ENCODE results near the gene NLRP9. TPM values are rescaled to one million over a fixed set of nuclear protein-coding genes. Genes with fewer than 3 reads are reported as not detected.

NLRP9 gene
- total and polyA plus RNA-seq, 8 donors = not detected

- Histone ChIP-seq H3K9me3 (no peaks in the 10 kb centered on the region), H3K27ac (no peak overlapping the region), H3K4me3 (no peak overlapping the region), H3K4me1 (peaks cover 22 to 37% (median 33%) of the 10 kb centered on the region in 4 donors), H3K27me3 (no peaks in the 10 kb centered on the region), H3K36me3 (peaks cover 83 to 100% (median 100%) of the 10 kb centered on the region in 4 donors)
- intact Hi-C loops (cut with DNase I; ENCODE audit: low total_unique reads) = no loop called here
- no peak for DNase-seq
- TF ChIP-seq EP300 (IDR thresholded peaks at IDR 0.05) (no peak), POLR2AphosphoS5 (IDR thresholded peaks at IDR 0.05) (no peak), POLR2A (IDR thresholded peaks at IDR 0.05) (no peak)
- TF ChIP-seq, protein P1, sequence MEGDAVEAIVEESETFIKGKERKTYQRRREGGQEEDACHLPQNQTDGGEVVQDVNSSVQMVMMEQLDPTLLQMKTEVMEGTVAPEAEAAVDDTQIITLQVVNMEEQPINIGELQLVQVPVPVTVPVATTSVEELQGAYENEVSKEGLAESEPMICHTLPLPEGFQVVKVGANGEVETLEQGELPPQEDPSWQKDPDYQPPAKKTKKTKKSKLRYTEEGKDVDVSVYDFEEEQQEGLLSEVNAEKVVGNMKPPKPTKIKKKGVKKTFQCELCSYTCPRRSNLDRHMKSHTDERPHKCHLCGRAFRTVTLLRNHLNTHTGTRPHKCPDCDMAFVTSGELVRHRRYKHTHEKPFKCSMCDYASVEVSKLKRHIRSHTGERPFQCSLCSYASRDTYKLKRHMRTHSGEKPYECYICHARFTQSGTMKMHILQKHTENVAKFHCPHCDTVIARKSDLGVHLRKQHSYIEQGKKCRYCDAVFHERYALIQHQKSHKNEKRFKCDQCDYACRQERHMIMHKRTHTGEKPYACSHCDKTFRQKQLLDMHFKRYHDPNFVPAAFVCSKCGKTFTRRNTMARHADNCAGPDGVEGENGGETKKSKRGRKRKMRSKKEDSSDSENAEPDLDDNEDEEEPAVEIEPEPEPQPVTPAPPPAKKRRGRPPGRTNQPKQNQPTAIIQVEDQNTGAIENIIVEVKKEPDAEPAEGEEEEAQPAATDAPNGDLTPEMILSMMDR (IDR thresholded peaks at IDR 0.05) = no peak
- WGBS, 5 donors = 91 to 94% (median 93%) methylated on average over 26 to 31 of the region's 31 CpGs
These were observed 47.2 kb downstream of the NLRP9 start for GRCh38 chr19:55690769-55691545.

- Histone ChIP-seq H3K9me3 (no peaks in the 10 kb centered on the region), H3K4me3 (no peak overlapping the region), H3K4me1 (peaks cover 29 to 44% (median 41%) of the 10 kb centered on the region in 4 donors), H3K27ac (no peak overlapping the region), H3K36me3 (peaks cover 83 to 100% (median 100%) of the 10 kb centered on the region in 4 donors), H3K27me3 (no peaks in the 10 kb centered on the region)
- intact Hi-C loops (cut with DNase I; ENCODE audit: low total_unique reads) = no loop called here
- WGBS, 5 donors = 89 to 94% (median 92%) methylated on average over 9 to 25 of the region's 25 CpGs
- no peak for TF ChIP-seq POLR2AphosphoS5 (IDR thresholded peaks at IDR 0.05)
- no peak for DNase-seq
These were observed 48.0 kb downstream of the NLRP9 start for GRCh38 chr19:55690109-55690768.

- Histone ChIP-seq H3K9me3 (no peaks in the 10 kb centered on the region), H3K4me1 (peaks cover 35 to 51% (median 47%) of the 10 kb centered on the region in 4 donors), H3K27me3 (no peaks in the 10 kb centered on the region), H3K36me3 (peaks cover 77 to 100% (median 100%) of the 10 kb centered on the region in 4 donors), H3K4me3 (no peak overlapping the region), H3K27ac (peak overlapping the region; percentile 9 to 94 (median 64))
- no peak for DNase-seq
- WGBS, 5 donors = 87 to 96% (median 89%) methylated on average over 21 to 35 of the region's 35 CpGs
- TF ChIP-seq, protein P1 (IDR thresholded peaks at IDR 0.05) = no peak
- TF ChIP-seq POLR2A (IDR thresholded peaks at IDR 0.05) = no peak
- no peak for TF ChIP-seq POLR2AphosphoS5 (IDR thresholded peaks at IDR 0.05)
- no peak for TF ChIP-seq EP300 (IDR thresholded peaks at IDR 0.05)
- intact Hi-C loops (cut with DNase I; ENCODE audit: low total_unique reads) = no loop called here
These were observed 48.6 kb downstream of the NLRP9 start for GRCh38 chr19:55689411-55690108.

DNA sequence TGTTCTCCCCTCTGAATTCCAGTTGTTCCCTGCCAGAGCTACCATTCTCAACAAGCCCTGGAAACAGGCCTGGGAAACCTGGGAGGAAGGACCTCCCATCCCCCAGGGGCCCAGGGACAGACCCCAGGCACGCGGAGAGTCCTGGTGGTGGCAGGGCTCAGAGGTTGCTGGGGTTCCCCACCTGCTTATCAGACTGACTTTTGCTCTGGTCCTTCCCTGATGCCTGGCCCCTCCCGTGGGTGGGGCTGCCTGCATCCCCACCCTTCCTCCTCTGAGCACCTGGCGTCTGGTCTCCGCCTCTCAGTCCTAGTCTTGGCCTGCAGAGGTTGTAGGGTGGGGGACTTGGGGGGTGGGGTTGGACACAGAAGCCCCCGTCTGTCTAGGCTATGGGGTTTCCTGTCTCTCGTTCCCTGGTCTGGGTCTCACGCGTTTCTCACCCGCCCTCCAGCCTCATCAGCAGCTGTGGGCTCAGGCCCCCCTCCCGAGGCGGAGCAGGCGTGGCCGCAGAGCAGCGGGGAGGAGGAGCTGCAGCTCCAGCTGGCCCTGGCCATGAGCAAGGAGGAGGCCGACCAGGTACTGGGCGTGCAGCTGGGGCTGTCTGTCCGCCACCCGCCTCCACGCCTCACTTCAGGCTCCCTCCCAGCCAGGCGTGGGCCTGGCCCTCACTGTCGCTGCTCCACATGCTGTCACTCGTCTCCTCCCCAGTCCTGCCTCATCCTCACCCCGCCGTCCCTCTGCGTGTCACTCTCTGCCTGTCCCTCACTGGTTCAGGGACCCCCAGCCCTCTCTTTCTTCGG lies 49.6 kb downstream of the NLRP9 start:
- peak overlapping the region; percentile 35 to 94 (median 64) for H3K27ac ChIP-seq
- no peaks in the 10 kb centered on the region for H3K9me3 ChIP-seq
- H3K4me3 ChIP-seq = peak overlapping the region in 1 of 4 donors; percentile 11
- WGBS, 5 donors = 26 to 55% (median 44%) methylated on average over 16 to 27 of the region's 27 CpGs
- peak; percentile 78 to 92 for DNase-seq
- H3K36me3 ChIP-seq = peaks cover 68 to 100% (median 99%) of the 10 kb centered on the region in 4 donors
- H3K27me3 ChIP-seq = no peaks in the 10 kb centered on the region
- intact Hi-C loops (cut with DNase I; ENCODE audit: low total_unique reads) = no loop called here
- H3K4me1 ChIP-seq = peaks cover 35 to 60% (median 55%) of the 10 kb centered on the region in 4 donors
- TF ChIP-seq POLR2AphosphoS5 (IDR thresholded peaks at IDR 0.05) = peak in 2 of 3 donors; percentile 39 to 54
- no peak for TF ChIP-seq EP300 (IDR thresholded peaks at IDR 0.05)

All from stomach (tissue), 9 donors.